SU-DHL-6 (cell line): Measurements from ENCODE around the gene SYNDIG1.

Experiments used
- H2AFZ ChIP-seq: fragments of 200-600 bp; sonication (generic); 2 replicates; pipeline ENCODE4 v1.6.1; 2014; ENCODE audit warnings: low read depth, mild to moderate bottlenecking, moderate library complexity, mixed read lengths, antibody characterized with exemption, low read length; ENCODE audit not compliant: severe bottlenecking
- H3F3A ChIP-seq: fragments of 200-600 bp; shearing (Covaris generic); 2 replicates; pipeline ENCODE4 v1.6.0; 2016; ENCODE audit warnings: antibody characterized with exemption, mild to moderate bottlenecking; ENCODE audit not compliant: insufficient read depth
- H3K27ac ChIP-seq: fragments of 200-600 bp; sonication (generic); 2 replicates; pipeline ENCODE4 v1.5.1; 2016; ENCODE audit warnings: low read depth, mild to moderate bottlenecking, low read length, moderate library complexity, mixed read lengths
- H3K27me3 ChIP-seq: fragments of 200-600 bp; sonication (generic), shearing (Covaris generic); 2 replicates; pipeline ENCODE4 v1.6.0; 2014; ENCODE audit warnings: mild to moderate bottlenecking, low read length
- H3K36me3 ChIP-seq: fragments of 200-600 bp; sonication (generic); 2 replicates; pipeline ENCODE4 v1.6.1; 2014; ENCODE audit warnings: mild to moderate bottlenecking, low read length, mixed read lengths
- H3K4me2 ChIP-seq: fragments of 300-600, 200-600 bp; shearing (Covaris generic), sonication (generic); 2 replicates; pipeline ENCODE4 v1.6.0; 2014; ENCODE audit warnings: low read length, low read depth, mild to moderate bottlenecking; ENCODE audit not compliant: poor library complexity, severe bottlenecking
- H3K4me3 ChIP-seq: fragments of 200-600 bp; sonication (generic); 2 replicates; pipeline ENCODE4 v1.5.1; 2014; ENCODE audit warnings: antibody characterized with exemption, low read length, mild to moderate bottlenecking, mixed read lengths; ENCODE audit not compliant: insufficient read depth, poor library complexity, severe bottlenecking
- H3K79me2 ChIP-seq: fragments of 200-600 bp; sonication (generic); 2 replicates; pipeline ENCODE4 v1.6.1; 2014; ENCODE audit warnings: mild to moderate bottlenecking, low read length, moderate library complexity; ENCODE audit not compliant: insufficient read depth
- H3K9ac ChIP-seq: fragments of 200-600 bp; sonication (generic); 2 replicates; pipeline ENCODE4 v1.7.0; 2014; ENCODE audit warnings: mild to moderate bottlenecking, low read length
- H3K9me2 ChIP-seq: fragments of 200-600 bp; sonication (generic); replicated peaks from 2 replicates; pipeline ENCODE4 v1.6.1; 2014; ENCODE audit warnings: low read length; ENCODE audit not compliant: insufficient read depth
- H3K9me3 ChIP-seq: fragments of 200-600 bp; sonication (generic); 2 replicates; pipeline ENCODE4 v1.6.1; 2014; ENCODE audit warnings: low read length, mixed read lengths; ENCODE audit not compliant: insufficient read depth
- H4K20me1 ChIP-seq: fragments of 200-600 bp; sonication (generic); 2 replicates; pipeline ENCODE4 v1.6.1; 2014; ENCODE audit warnings: low read depth, mild to moderate bottlenecking, antibody characterized with exemption, low read length, moderate library complexity, mixed read lengths
- CTCF ChIP-seq: fragments of 200-600 bp; sonication (generic); IDR thresholded peaks from one replicate; pipeline ENCODE4 v1.5.1; 2017; ENCODE audit warnings: antibody characterized with exemption, mild to moderate bottlenecking, low read length, moderate library complexity; ENCODE audit not compliant: insufficient read depth, poor library complexity, severe bottlenecking
- EZH2phosphoT487 ChIP-seq: fragments of 200-600 bp; sonication (generic), shearing (Covaris generic); conservative IDR thresholded peaks from 2 replicates; pipeline ENCODE4 v1.6.1; 2018; ENCODE audit warnings: mild to moderate bottlenecking, antibody characterized with exemption, low read length, moderate library complexity, mixed read lengths

The SYNDIG1 gene

GRCh38 chr20:24576447-24576846 lies 107.0 kb downstream of the SYNDIG1 start:
- Histone ChIP-seq H2AFZ (no peak overlapping the region), H3F3A (no peaks in the 10 kb centered on the region), H3K9me2 (no peaks in the 10 kb centered on the region), H4K20me1 (no peaks in the 10 kb centered on the region), H3K27ac (no peak overlapping the region), H3K79me2 (no peaks in the 10 kb centered on the region), H3K4me3 (no peak overlapping the region), H3K9me3 (no peaks in the 10 kb centered on the region), H3K36me3 (no peaks in the 10 kb centered on the region), H3K9ac (no peak overlapping the region), H3K4me2 (no peak overlapping the region), H3K27me3 (no peaks in the 10 kb centered on the region)
- TF ChIP-seq CTCF (no peak), EZH2phosphoT487 (no peak)

GRCh38 chr20:24577271-24577909 lies 108.0 kb downstream of the SYNDIG1 start:
- TF ChIP-seq EZH2phosphoT487 (no peak), CTCF (no peak)
- no peaks in the 10 kb centered on the region for H3F3A ChIP-seq
- no peaks in the 10 kb centered on the region for H3K79me2 ChIP-seq
- no peaks in the 10 kb centered on the region for H3K27me3 ChIP-seq
- no peak overlapping the region for H2AFZ ChIP-seq
- H3K9me3 ChIP-seq: no peaks in the 10 kb centered on the region
- no peaks in the 10 kb centered on the region for H3K9me2 ChIP-seq
- H3K4me2 ChIP-seq: no peak overlapping the region
- no peak overlapping the region for H3K9ac ChIP-seq
- H3K36me3 ChIP-seq: no peaks in the 10 kb centered on the region
- H3K4me3 ChIP-seq: no peak overlapping the region
- no peak overlapping the region for H3K27ac ChIP-seq
- H4K20me1 ChIP-seq: no peaks in the 10 kb centered on the region

- Histone ChIP-seq H3K9me3 (no peaks in the 10 kb centered on the region), H2AFZ (no peak overlapping the region), H3K27ac (no peak overlapping the region), H3K4me3 (no peak overlapping the region), H4K20me1 (no peaks in the 10 kb centered on the region), H3K4me2 (no peak overlapping the region), H3K27me3 (no peaks in the 10 kb centered on the region), H3K79me2 (no peaks in the 10 kb centered on the region), H3K9ac (no peak overlapping the region), H3K9me2 (no peaks in the 10 kb centered on the region), H3K36me3 (no peaks in the 10 kb centered on the region), H3F3A (no peaks in the 10 kb centered on the region)
- no peak for TF ChIP-seq EZH2phosphoT487
- TF ChIP-seq CTCF: no peak
These were observed 109.4 kb downstream of the SYNDIG1 start for GRCh38 chr20:24578567-24579415.
